ENCODE data around the gene FARS2. TPM values are rescaled to one million over a fixed set of nuclear protein-coding genes. Genes with fewer than 3 reads are reported as not detected.

Gene FARS2
- total RNA-seq, 2 experiments from 2014 or later, result 13.8 to 14.3 TPM

DNA sequence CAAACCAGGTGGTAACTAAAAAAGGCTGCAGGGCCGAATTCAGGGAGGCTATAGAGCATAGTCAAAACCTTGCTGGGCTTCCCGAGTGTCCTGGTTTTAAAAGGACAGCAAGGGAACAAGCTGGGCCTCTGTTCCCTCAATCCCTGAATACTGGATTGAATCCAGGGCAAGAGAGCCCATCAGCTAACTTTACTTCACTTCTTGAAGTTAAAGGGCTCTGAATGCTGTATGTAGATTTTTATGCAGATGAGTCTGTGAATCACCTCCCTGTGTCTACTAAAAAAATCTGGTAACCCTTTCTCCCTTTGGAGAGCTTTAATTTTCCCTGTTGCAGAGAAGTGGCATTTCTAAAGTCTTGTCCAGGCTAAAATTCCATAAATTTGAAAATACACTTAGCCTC lies 30.0 kb upstream of the FARS2 start:
- Histone ChIP-seq H3K4me2 (ENCODE audit: low read length) (no peak overlapping the region), H3K4me3 (ENCODE audit: low read depth, low read length, poor library complexity, severe bottlenecking) (no peak overlapping the region), H3K36me3 (ENCODE audit: insufficient read depth, low read length) (peaks cover 10% of the 10 kb centered on the region; the same call in 1 of the 2 replicates), H2AFZ (ENCODE audit: low read length) (no peak overlapping the region), H3K27ac (ENCODE audit: low read depth, low read length, poor library complexity, severe bottlenecking) (no peak overlapping the region), H3K9me3 (ENCODE audit: low read length) (no peaks in the 10 kb centered on the region), H3K79me2 (ENCODE audit: insufficient read depth, low read depth, low read length) (no peaks in the 10 kb centered on the region), H3K4me1 (ENCODE audit: insufficient read depth, low read length, poor library complexity, severe bottlenecking) (no peaks in the 10 kb centered on the region), H3K9me2 (ENCODE audit: insufficient read depth, low read length) (no peaks in the 10 kb centered on the region), H4K20me1 (ENCODE audit: insufficient read depth, low read length) (no peaks in the 10 kb centered on the region)
- CTCF ChIA-PET (ENCODE audit: unreplicated experiment), result no interaction called here
- no peak for TF ChIP-seq EZH2phosphoT487 (IDR thresholded peaks at IDR 0.05; ENCODE audit: borderline replicate concordance, low read depth, low read length)
- TF ChIP-seq, protein P1, sequence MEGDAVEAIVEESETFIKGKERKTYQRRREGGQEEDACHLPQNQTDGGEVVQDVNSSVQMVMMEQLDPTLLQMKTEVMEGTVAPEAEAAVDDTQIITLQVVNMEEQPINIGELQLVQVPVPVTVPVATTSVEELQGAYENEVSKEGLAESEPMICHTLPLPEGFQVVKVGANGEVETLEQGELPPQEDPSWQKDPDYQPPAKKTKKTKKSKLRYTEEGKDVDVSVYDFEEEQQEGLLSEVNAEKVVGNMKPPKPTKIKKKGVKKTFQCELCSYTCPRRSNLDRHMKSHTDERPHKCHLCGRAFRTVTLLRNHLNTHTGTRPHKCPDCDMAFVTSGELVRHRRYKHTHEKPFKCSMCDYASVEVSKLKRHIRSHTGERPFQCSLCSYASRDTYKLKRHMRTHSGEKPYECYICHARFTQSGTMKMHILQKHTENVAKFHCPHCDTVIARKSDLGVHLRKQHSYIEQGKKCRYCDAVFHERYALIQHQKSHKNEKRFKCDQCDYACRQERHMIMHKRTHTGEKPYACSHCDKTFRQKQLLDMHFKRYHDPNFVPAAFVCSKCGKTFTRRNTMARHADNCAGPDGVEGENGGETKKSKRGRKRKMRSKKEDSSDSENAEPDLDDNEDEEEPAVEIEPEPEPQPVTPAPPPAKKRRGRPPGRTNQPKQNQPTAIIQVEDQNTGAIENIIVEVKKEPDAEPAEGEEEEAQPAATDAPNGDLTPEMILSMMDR (conservative IDR thresholded peaks at IDR 0.05; ENCODE audit: low read length), result no peak
- no TSS peak for BruUV-seq (replicated peaks)
- POLR2A ChIA-PET, result no interaction called here
- no peak for DNase-seq (ENCODE audit: low spot score)
- intact Hi-C loops (cut with micrococcal nuclease; ENCODE audit: unreplicated experiment), result no loop called here

DNA sequence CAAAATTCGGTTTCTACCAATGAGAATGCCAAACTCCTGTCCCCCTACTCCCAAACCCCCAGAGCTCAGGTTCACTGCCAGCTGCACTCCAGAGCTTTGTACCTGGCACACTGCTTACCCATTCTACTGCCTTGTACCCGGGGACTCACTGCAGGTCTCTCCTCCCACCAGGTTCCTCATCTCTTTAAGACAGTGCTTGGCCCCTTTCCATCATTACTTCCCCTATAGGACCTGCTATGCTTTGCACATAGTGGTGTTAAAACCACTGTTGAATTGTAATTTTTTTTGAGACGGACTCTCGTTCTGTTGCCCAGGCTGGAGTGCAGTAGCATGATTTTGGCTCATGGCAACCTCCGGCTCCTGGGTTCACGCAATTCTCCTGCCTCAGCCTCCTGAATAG lies 26.4 kb upstream of the FARS2 start:
- peaks cover 10% of the 10 kb centered on the region; the same call in 1 of the 2 replicates for H3K36me3 ChIP-seq (ENCODE audit: insufficient read depth, low read length)
- no peak overlapping the region for H3K4me3 ChIP-seq (ENCODE audit: low read depth, low read length, poor library complexity, severe bottlenecking)
- H3K4me2 ChIP-seq (ENCODE audit: low read length), result no peak overlapping the region
- no peak overlapping the region for H3K27ac ChIP-seq (ENCODE audit: low read depth, low read length, poor library complexity, severe bottlenecking)
- no peaks in the 10 kb centered on the region for H3K79me2 ChIP-seq (ENCODE audit: insufficient read depth, low read depth, low read length)
- intact Hi-C loops (cut with micrococcal nuclease; ENCODE audit: unreplicated experiment), result no loop called here
- H4K20me1 ChIP-seq (ENCODE audit: insufficient read depth, low read length), result no peaks in the 10 kb centered on the region
- no peak for DNase-seq (ENCODE audit: low spot score)
- BruUV-seq (replicated peaks), result no TSS peak
- ChIA-PET POLR2A (interaction anchor here (0.6 to 1.1 kb wide), 3 partner anchors 16 to 70 kb away, joined by 3 to 4 read pairs (median 3); no protein-coding TSS in a partner anchor), CTCF (ENCODE audit: unreplicated experiment) (no interaction called here)
- TF ChIP-seq, protein P1 (conservative IDR thresholded peaks at IDR 0.05; ENCODE audit: low read length), result no peak
- no peak for TF ChIP-seq EZH2phosphoT487 (IDR thresholded peaks at IDR 0.05; ENCODE audit: borderline replicate concordance, low read depth, low read length)
- no peaks in the 10 kb centered on the region for H3K9me2 ChIP-seq (ENCODE audit: insufficient read depth, low read length)
- H3K9me3 ChIP-seq (ENCODE audit: low read length), result no peaks in the 10 kb centered on the region
- H2AFZ ChIP-seq (ENCODE audit: low read length), result no peak overlapping the region
- H3K4me1 ChIP-seq (ENCODE audit: insufficient read depth, low read length, poor library complexity, severe bottlenecking), result no peaks in the 10 kb centered on the region

DNA sequence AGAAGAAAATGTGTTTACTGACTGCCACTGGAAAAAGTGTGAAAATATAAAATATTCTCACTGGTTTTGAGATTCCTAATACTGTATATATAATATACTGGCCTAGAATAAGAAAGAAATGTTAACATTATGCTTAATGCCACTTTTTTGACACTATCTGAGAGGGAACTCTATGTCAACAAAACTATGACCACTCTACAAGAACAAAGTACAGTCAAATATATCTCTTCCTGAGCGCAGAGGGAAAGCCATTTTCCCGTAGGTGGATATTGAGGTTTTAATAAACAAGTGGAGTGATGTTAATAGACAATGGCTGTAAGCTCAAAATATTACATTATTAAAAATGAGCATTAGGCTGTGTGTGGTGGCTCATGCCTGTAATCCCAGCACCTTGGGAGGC lies 25.5 kb upstream of the FARS2 start:
- TF ChIP-seq, protein P1 (conservative IDR thresholded peaks at IDR 0.05; ENCODE audit: low read length), result no peak
- no peak for TF ChIP-seq EZH2phosphoT487 (IDR thresholded peaks at IDR 0.05; ENCODE audit: borderline replicate concordance, low read depth, low read length)
- Histone ChIP-seq H3K9me3 (ENCODE audit: low read length) (no peaks in the 10 kb centered on the region), H4K20me1 (ENCODE audit: insufficient read depth, low read length) (no peaks in the 10 kb centered on the region), H3K4me1 (ENCODE audit: insufficient read depth, low read length, poor library complexity, severe bottlenecking) (no peaks in the 10 kb centered on the region), H3K4me2 (ENCODE audit: low read length) (no peak overlapping the region), H3K79me2 (ENCODE audit: insufficient read depth, low read depth, low read length) (no peaks in the 10 kb centered on the region), H3K9me2 (ENCODE audit: insufficient read depth, low read length) (no peaks in the 10 kb centered on the region), H3K4me3 (ENCODE audit: low read depth, low read length, poor library complexity, severe bottlenecking) (no peak overlapping the region), H2AFZ (ENCODE audit: low read length) (no peak overlapping the region), H3K27ac (ENCODE audit: low read depth, low read length, poor library complexity, severe bottlenecking) (no peak overlapping the region), H3K36me3 (ENCODE audit: insufficient read depth, low read length) (peaks cover 10% of the 10 kb centered on the region; the same call in 1 of the 2 replicates)
- ChIA-PET CTCF (ENCODE audit: unreplicated experiment) (no interaction called here), POLR2A (interaction anchor here (0.6 to 1.1 kb wide), 3 partner anchors 17 to 1249 kb away, joined by 3 to 5 read pairs (median 3); no protein-coding TSS in a partner anchor)
- intact Hi-C loops (cut with micrococcal nuclease; ENCODE audit: unreplicated experiment), result no loop called here
- no peak for DNase-seq (ENCODE audit: low spot score)
- no TSS peak for BruUV-seq (replicated peaks)
